ENCODE measurements around the gene WDR48.
A peak's percentile ranks its signal among the peaks of the same experiment; 100 is the strongest.

Gene WDR48

DNA sequence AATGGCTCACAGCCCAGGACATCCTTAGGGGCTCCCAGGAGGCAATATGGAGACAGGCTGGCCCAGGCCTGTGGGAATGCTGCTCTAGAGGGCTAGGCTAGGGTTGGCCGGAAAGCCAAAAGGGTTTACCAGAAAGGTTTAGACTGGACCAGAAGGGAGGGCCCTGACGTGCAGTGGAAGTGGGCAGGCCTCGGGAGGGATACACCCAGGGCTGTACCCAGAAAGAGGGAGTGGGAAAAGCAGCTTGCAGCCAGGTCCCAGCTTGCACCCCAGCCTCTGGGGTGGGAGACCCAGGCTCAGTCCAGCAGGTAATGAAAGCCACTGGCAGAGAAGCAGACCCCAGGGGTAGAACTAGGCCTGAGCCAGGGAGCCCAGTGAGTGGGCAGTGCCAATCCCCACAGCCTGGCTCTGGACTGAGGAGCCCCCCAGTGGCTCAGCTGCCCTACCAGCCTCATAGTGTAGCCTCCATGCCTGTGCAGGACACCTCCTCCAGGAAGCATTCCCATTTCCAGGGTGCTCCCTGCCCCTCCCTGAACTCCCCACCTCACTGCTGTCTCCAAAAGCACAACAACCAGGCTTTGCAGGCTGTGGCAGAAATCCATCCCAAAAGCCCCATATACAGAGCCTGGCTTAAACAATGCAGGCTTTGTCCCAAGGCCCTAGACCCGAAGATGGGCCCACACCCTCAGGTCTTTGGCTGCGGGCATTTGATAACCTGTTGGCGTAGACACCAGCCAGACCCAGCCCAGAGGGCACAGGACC, 52.2 kb downstream of the WDR48 start:
- no peak for DNase-seq (ENCODE audit: low read depth, low spot score)
- in situ Hi-C loops (cut with HindIII; ENCODE audit: low sequenced_read_pairs): loop anchor here (25.0 kb wide), 1 partner anchor 183 kb away; the partner anchor contains the start of gene CX3CR1
- TF ChIP-seq, protein P1, sequence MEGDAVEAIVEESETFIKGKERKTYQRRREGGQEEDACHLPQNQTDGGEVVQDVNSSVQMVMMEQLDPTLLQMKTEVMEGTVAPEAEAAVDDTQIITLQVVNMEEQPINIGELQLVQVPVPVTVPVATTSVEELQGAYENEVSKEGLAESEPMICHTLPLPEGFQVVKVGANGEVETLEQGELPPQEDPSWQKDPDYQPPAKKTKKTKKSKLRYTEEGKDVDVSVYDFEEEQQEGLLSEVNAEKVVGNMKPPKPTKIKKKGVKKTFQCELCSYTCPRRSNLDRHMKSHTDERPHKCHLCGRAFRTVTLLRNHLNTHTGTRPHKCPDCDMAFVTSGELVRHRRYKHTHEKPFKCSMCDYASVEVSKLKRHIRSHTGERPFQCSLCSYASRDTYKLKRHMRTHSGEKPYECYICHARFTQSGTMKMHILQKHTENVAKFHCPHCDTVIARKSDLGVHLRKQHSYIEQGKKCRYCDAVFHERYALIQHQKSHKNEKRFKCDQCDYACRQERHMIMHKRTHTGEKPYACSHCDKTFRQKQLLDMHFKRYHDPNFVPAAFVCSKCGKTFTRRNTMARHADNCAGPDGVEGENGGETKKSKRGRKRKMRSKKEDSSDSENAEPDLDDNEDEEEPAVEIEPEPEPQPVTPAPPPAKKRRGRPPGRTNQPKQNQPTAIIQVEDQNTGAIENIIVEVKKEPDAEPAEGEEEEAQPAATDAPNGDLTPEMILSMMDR (IDR thresholded peaks at IDR 0.05; ENCODE audit: low read depth, low read length): no peak

DNA sequence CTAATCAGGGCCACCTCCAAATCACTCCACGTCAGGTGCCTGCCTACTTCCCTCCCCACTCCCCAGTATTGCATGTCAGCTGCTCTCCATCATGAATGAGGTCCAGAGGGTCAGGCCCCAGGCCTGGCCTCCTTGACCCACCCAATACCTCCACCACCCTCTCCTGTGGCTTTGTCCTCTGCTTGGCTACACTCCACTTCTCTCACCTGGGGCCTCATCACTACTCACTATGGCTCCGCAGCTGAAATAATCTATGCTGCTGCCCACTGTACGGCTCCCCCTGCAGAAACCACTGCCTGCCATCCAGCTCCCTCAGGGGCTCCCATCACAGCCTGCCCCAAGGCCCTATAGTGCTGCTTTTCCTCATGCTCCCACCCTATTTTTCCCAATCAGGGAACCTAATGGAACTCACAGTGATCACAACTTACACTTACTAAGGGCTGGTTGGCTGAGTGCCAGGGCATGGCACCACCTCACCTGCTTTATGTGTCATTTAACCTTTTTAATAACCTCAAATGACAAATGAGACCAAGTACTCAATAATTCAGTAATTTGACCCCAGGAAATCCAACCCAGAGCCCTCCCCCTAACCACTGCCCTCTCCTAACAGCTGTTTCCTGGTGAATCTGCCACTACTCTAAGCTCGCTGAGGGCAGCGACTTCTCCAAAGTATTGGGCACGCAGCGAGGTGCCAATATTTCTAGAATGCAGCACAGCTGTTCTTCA, 53.3 kb downstream of the WDR48 start:
- DNase-seq (ENCODE audit: low read depth, low spot score): no peak
- no peak overlapping the region for H3K4me3 ChIP-seq (ENCODE audit: low read depth, low read length)
- TF ChIP-seq, protein P1 (IDR thresholded peaks at IDR 0.05; ENCODE audit: low read depth, low read length): no peak
- in situ Hi-C loops (cut with HindIII; ENCODE audit: low sequenced_read_pairs): loop anchor here (25.0 kb wide), 1 partner anchor 182 kb away; the partner anchor contains the start of gene CX3CR1

More for the DNA sequence above, 52.2 kb downstream of the WDR48 start:
- H3K4me3 ChIP-seq (ENCODE audit: low read depth, low read length): no peak overlapping the region

DNA sequence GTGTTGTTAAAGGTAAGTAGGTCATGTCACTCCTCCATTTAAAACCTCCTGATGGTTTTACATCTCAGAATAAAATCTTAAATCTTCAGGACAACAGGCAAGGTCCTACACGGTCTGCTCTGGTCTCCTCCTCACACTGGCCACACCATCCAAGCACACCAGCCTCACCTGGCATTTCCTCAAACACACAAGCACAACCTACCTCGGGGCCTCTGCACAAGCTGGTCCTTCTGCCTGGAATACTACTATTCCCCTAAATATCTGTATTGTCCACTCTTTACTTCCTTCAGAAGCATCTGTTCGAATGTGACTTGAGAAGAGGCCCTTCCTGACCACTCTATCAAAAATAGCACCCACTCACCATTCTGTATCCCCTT, 53.9 kb downstream of the WDR48 start:
- DNase-seq (ENCODE audit: low read depth, low spot score): no peak
- in situ Hi-C loops (cut with HindIII; ENCODE audit: low sequenced_read_pairs): loop anchor here (25.0 kb wide), 1 partner anchor 182 kb away; the partner anchor contains the start of gene CX3CR1
- TF ChIP-seq, protein P1 (IDR thresholded peaks at IDR 0.05; ENCODE audit: low read depth, low read length): no peak
- no peak overlapping the region for H3K4me3 ChIP-seq (ENCODE audit: low read depth, low read length)

DNA sequence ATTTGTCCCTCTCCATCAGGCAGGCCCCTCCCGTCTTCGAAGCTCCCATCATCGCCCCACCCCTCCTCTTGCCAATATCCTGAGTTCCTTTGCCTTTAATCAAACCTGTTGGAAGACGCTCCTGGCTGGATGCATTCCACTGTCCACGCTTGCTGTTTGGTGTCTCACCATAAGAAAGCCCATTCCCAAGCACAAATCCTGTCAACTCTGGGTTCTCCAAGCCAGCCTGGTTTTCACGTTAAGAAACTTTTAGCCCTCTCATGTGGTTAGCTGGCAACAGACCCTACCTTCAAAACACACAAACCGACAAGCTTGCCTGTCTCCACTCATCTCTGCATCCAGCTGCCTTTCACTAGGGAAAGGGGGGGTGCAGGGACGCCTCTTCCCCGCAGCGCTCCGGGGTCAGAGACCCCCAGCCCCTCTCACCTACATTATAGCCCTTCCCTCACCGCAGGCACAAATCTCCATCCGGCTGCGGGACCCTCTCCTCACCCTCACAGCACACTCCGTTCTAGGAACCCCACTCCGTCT, 54.5 kb downstream of the WDR48 start:
- peak overlapping the region; percentile 91 for H3K4me3 ChIP-seq (ENCODE audit: low read depth, low read length)
- in situ Hi-C loops (cut with HindIII; ENCODE audit: low sequenced_read_pairs): loop anchor here (25.0 kb wide), 1 partner anchor 181 kb away; the partner anchor contains the start of gene CX3CR1
- TF ChIP-seq, protein P1 (IDR thresholded peaks at IDR 0.05; ENCODE audit: low read depth, low read length): no peak
- peak; percentile 29 for DNase-seq (ENCODE audit: low read depth, low spot score)

DNA sequence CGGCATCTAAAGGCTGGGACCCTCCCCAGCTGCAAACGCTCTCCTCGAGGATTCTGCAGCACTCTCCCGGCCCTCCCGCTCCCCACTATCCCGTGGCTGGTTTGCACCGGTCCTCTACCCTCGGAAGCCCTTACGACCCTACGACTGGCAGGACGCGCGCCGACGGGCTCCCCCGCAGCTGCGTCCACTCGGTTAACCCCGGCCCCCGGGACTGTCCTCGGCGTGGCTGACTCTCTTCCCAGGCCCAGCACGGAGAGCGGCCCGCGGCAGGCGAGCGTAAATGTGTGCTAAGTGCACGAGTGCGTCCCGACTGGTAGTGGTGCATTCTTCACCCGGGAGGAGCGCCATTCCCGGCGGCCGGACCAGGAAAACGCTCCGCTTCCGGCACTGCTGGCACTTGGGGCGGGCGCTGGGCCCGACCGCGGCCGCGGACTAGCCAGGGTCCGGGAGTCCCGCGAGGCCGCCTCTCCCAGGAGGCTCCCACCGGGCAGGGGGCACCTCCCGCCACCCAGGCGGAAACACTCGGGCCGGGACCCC, 55.1 kb downstream of the WDR48 start:
- in situ Hi-C loops (cut with HindIII; ENCODE audit: low sequenced_read_pairs): loop anchor here (25.0 kb wide), 1 partner anchor 180 kb away; the partner anchor contains the start of gene CX3CR1
- TF ChIP-seq, protein P1 (IDR thresholded peaks at IDR 0.05; ENCODE audit: low read depth, low read length): no peak
- DNase-seq (ENCODE audit: low read depth, low spot score): peak; percentile 56
- H3K4me3 ChIP-seq (ENCODE audit: low read depth, low read length): peak overlapping the region; percentile 91
